Activated T-cell treated with anti-CD3 and anti-CD28 coated beads for 24 hours (primary cell): Measurements from ENCODE around the gene HOXA13.

ENCODE experiments used
- DNase-seq: peaks from one replicate; pipeline ENCODE4 v3.0.0-alpha.2; 2020; ENCODE audit warnings: low read depth

Gene HOXA13

DNA sequence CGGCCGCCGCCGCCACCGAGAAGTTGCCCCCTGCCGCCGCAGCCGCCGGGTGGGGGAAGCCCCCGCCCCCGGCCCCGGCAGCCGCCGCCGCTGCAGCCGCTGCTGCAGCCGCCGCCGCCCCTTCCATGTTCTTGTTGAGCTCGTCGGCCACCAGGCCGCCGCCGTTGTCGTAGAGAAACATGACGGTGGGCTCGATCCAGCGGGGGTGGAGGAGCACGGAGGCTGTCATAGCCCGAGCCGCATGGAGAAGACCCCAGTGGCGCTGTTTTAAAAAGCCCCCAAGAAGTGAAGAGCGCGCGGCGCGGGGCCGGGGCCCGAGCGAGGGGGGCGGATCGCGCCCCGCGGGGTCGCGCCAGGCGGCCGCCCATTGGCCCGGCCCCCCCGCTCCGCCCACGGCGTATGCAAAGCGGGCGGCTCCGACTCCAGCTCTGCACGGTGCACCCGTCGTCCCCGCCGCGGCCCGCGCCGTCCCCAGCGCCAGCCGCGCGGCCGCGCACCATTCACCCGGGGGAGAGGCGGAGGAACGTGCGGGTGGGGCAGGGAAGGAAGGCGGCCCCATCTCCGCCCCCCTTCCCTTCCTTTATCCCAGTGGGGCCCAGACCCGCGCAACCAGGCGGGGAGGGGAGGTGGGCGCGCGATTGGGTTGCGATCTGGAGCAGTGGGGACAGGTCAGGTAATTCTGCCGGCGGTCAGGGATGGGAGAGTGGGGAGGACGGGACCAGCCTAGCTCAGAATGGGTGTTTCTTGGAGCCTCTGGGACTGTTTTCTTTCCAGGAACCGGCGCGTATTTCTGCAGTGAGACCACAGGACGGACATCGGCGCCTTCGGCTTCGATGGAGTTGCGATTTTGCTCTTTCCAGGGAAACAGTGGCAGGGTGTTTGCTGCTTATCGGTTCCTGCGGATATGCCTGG is at the start of gene HOXA13:
Gene HOXA13 (minus strand): TSS at position 243 of the 912 bp plus-strand sequence. CDS start 14 bp downstream, at position 229.
- DNase-seq: no peak

- DNase-seq: no peak
Measured at GRCh38 chr7:27248911-27249723, 49.2 kb upstream of the HOXA13 start.

GRCh38 chr7:27248427-27248806 is 48.5 kb upstream of the HOXA13 start:
- DNase-seq: no peak

GRCh38 chr7:27247452-27248426 is 47.8 kb upstream of the HOXA13 start:
- no peak for DNase-seq

- no peak for DNase-seq
Measured at GRCh38 chr7:27247000-27247399, 47.1 kb upstream of the HOXA13 start.

- no peak for DNase-seq
Measured at GRCh38 chr7:27245798-27246691, 46.2 kb upstream of the HOXA13 start.

DNA sequence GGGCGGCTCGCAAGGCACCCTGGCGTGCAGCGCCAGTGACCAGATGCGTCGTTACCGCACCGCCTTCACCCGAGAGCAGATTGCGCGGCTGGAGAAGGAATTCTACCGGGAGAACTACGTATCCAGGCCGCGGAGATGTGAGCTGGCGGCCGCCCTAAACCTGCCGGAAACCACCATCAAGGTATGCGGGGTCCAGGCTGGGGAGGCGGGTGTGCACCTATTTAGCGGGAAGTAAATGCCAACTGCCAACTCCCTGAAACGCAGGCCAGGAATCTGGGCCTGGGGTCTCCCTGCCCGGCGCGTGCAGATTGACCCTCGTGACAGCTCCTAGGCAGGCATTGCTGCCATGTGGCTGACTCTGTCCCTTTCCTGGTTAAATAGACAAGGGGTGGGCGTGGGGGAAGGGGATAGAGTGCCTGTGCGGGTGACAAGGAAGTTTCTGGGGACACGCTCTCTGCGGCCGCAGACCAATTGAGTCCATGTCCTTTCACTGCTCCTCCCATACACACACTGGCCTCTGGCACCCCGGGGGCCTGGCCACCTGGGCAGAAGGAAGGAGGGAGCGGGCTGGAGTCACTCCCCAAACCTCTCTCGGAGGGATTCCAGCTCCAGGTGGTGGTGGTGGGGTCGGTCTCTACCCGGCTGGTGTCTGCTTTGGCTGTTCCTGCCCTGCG is 45.4 kb upstream of the HOXA13 start:
- no peak for DNase-seq

GRCh38 chr7:27244488-27245123 is 44.7 kb upstream of the HOXA13 start:
- DNase-seq: no peak

DNA sequence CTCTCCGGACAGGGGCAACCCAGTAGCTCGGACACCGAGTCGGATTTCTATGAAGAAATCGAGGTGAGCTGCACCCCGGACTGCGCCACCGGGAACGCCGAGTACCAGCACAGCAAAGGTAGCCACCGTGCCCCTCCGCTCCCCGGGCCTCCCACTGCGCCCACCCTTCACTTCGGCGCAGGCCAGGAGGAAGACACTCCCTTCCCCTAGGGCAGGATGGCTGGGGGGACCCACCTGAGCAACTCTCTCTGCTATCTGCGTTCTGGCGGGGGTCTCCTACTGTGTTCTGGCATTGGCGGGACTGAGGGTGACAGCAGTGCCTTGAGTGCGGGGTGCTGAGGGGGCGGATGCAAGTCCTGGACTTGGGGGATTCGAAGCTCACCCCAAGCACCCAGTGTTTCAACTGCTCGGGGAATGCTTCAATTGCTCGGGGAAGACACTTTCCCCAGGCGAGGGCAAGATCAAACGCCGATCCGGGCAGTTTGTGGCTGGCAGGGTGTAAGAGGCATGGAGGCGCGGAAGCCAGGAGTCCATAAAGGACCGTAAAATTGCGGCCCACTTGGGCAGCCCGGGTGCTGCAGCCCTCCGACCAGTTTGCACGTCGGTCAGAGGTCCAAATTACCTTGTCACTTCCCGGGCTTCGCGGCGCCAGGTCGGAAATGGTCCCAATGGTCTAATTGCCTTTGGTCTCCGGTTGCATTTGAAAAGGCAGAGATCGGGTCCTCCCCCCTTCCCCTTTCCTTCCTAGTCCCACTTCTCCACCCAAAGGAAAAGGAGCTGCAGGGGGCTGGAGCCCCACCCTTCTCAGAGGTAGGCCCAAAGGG is 43.7 kb upstream of the HOXA13 start:
- no peak for DNase-seq

- DNase-seq: no peak
Measured at GRCh38 chr7:27242555-27243339, 42.9 kb upstream of the HOXA13 start, which contains the start of gene EVX1. Gene EVX1 (plus strand): TSS chr7:27242802. CDS start chr7:27243031, 229 bp downstream.

GRCh38 chr7:27242154-27242553 is 42.3 kb upstream of the HOXA13 start:
- DNase-seq: no peak

GRCh38 chr7:27241189-27242056 is 41.5 kb upstream of the HOXA13 start:
- DNase-seq: no peak

- no peak for DNase-seq
Measured at GRCh38 chr7:27240015-27240731, 40.3 kb upstream of the HOXA13 start.

GRCh38 chr7:27239387-27240014 is 39.6 kb upstream of the HOXA13 start:
- no peak for DNase-seq

GRCh38 chr7:27238979-27239386 is 39.1 kb upstream of the HOXA13 start:
- no peak for DNase-seq
